22Rv1 (cell line): ENCODE data around the gene MAP2K2.

Source experiments
- ZFX ChIP-seq: fragments of 450-650 bp; IDR thresholded peaks from 2 replicates; pipeline ENCODE4 v1.6.1; 2017; ENCODE audit warnings: antibody characterized with exemption, borderline replicate concordance
- TF ChIP-seq, protein P1 (sequence below): fragments of 450-650 bp; IDR thresholded peaks from 2 replicates; pipeline ENCODE4 v1.5.1; 2017; ENCODE audit warnings: mild to moderate bottlenecking

DNA sequence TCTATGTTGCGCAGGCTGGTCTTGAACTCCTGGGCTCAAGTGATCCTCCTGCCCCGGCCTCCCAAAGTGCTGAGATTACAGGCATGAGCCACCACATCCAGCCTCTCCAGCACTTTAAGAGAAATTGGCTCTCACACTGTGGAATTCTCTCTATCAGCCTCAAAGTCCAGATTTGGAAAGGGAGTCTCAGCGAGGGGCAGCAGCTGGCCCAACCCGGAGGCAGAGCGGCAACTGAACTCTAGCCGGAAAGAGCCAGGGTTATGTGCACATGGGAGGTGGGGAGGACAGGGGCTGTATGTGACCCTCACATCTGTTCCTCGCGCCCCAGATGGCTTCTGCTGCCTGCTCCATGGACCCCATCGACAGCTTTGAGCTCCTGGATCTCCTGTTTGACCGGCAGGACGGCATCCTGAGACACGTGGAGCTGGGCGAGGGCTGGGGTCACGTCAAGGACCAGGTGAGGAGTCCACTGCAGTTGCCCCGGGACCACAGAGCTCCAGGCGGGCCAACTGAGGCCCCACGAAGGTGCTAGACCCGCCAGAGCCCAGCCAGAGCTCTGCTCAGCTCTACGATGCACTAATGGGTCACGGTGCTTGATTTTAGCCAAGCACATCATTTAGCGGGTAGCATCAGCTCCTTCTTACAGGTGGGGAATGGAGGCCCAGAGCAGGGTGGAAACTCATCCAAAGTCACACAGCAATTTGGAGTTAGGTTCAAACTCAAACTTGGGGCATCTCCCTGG lies 30.8 kb upstream of the MAP2K2 start:
- TF ChIP-seq, protein P1, sequence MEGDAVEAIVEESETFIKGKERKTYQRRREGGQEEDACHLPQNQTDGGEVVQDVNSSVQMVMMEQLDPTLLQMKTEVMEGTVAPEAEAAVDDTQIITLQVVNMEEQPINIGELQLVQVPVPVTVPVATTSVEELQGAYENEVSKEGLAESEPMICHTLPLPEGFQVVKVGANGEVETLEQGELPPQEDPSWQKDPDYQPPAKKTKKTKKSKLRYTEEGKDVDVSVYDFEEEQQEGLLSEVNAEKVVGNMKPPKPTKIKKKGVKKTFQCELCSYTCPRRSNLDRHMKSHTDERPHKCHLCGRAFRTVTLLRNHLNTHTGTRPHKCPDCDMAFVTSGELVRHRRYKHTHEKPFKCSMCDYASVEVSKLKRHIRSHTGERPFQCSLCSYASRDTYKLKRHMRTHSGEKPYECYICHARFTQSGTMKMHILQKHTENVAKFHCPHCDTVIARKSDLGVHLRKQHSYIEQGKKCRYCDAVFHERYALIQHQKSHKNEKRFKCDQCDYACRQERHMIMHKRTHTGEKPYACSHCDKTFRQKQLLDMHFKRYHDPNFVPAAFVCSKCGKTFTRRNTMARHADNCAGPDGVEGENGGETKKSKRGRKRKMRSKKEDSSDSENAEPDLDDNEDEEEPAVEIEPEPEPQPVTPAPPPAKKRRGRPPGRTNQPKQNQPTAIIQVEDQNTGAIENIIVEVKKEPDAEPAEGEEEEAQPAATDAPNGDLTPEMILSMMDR, result no peak
- TF ChIP-seq ZFX, result no peak
